IMR-90 (cell line): Measurements from ENCODE around the gene HSFX2. TPM values are rescaled to one million over a fixed set of nuclear protein-coding genes. Genes with fewer than 3 reads are reported as not detected.

Source experiments
- ATAC-seq: fragments of 200-7000 bp; cut with Tn5 transposase; 2 replicates; pipeline ENCODE4 v1.9.1; 2020; ENCODE audit warnings: low read depth, mild to moderate bottlenecking, moderate library complexity
- BruUV-seq: library from RNA; stranded (reverse); fragments of 400-500 nt; replicated peaks from 2 replicates; lab custom pipeline; 2021; lab: Mats Ljungman, UMichigan
- CTCF ChIA-PET: fragments of 300-600 bp; formaldehyde crosslinking; extraction: SDS; loops from one replicate; lab custom pipeline; 2021; ENCODE audit warnings: antibody characterized with exemption; lab: Yijun Ruan, JAX
- POLR2A ChIA-PET: fragments of 300-600 bp; sonication (Branson Sonifier 250); formaldehyde crosslinking; loops from one replicate; lab custom pipeline; 2022; ENCODE audit warnings: antibody characterized with exemption; ENCODE audit not compliant: unreplicated experiment; lab: Charles Lee
- DNase-seq: peaks from one replicate; pipeline ENCODE4 v3.0.0; 2013
- H2AFZ ChIP-seq: replicated peaks from 2 replicates; pipeline ENCODE3; 2013; ENCODE audit warnings: low read length, mild to moderate bottlenecking; ENCODE audit not compliant: poor library complexity
- H2AK5ac ChIP-seq: 2 replicates; pipeline ENCODE4 v1.6.1; 2013; ENCODE audit warnings: low read depth, low read length, inconsistent platforms
- H2AK9ac ChIP-seq: replicated peaks from 2 replicates; pipeline ENCODE3; 2013; ENCODE audit warnings: mild to moderate bottlenecking, low read depth, low read length, moderate library complexity; ENCODE audit not compliant: poor library complexity
- H2BK120ac ChIP-seq: 2 replicates; pipeline ENCODE4 v1.6.1; 2013; ENCODE audit warnings: low read depth, low read length, inconsistent platforms
- H2BK15ac ChIP-seq: 3 replicates; pipeline ENCODE4 v1.6.1; 2013; ENCODE audit warnings: low read depth, low read length, inconsistent platforms
- H2BK20ac ChIP-seq: 2 replicates; pipeline ENCODE4 v1.6.1; 2013; ENCODE audit warnings: low read depth, mild to moderate bottlenecking, inconsistent platforms, low read length, moderate library complexity
- H2BK5ac ChIP-seq: 2 replicates; pipeline ENCODE4 v1.6.1; 2013; ENCODE audit warnings: mild to moderate bottlenecking, low read depth, low read length, inconsistent platforms; ENCODE audit not compliant: poor library complexity, severe bottlenecking
- H3K14ac ChIP-seq: replicated peaks from 2 replicates; pipeline ENCODE4 v1.6.1; 2013; ENCODE audit warnings: low read depth, low read length, inconsistent platforms
- H3K18ac ChIP-seq: 2 replicates; pipeline ENCODE4 v1.6.1; 2013; ENCODE audit warnings: low read depth, low read length, control low read depth
- H3K23ac ChIP-seq: 2 replicates; pipeline ENCODE4 v1.6.1; 2013; ENCODE audit warnings: low read depth, low read length, inconsistent platforms
- H3K27ac ChIP-seq: 2 replicates; pipeline ENCODE4 v1.5.1; 2013; ENCODE audit warnings: mild to moderate bottlenecking, control low read depth, low read length; ENCODE audit not compliant: insufficient read depth
- H3K27me3 ChIP-seq: 2 replicates; pipeline ENCODE4 v1.6.1; 2013; ENCODE audit warnings: low read length; ENCODE audit not compliant: control insufficient read depth, insufficient read depth
- H3K36me3 ChIP-seq: 2 replicates; pipeline ENCODE4 v1.6.1; 2013; ENCODE audit warnings: low read length, mixed read lengths; ENCODE audit not compliant: control insufficient read depth, insufficient read depth
- H3K4ac ChIP-seq: 2 replicates; pipeline ENCODE4 v1.6.1; 2013; ENCODE audit warnings: low read depth, low read length, inconsistent platforms
- H3K4me1 ChIP-seq: 2 replicates; pipeline ENCODE4 v1.6.1; 2013; ENCODE audit warnings: low read length, mixed read lengths; ENCODE audit not compliant: control insufficient read depth, insufficient read depth
- H3K4me2 ChIP-seq: 2 replicates; pipeline ENCODE4 v1.6.1; 2013; ENCODE audit warnings: low read depth, mild to moderate bottlenecking, control low read depth, low read length, moderate library complexity
- H3K4me3 ChIP-seq: 2 replicates; pipeline ENCODE4 v1.5.1; 2013; ENCODE audit warnings: low read depth, mild to moderate bottlenecking, control low read depth, low read length, moderate library complexity; ENCODE audit not compliant: insufficient read depth
- H3K56ac ChIP-seq: 2 replicates; pipeline ENCODE4 v1.6.1; 2013; ENCODE audit warnings: low read length, inconsistent platforms; ENCODE audit not compliant: insufficient read depth; ENCODE audit errors: extremely low read depth
- H3K79me1 ChIP-seq, 2 experiments: 2 replicates each; pipeline ENCODE4 v1.6.1; 2013; ENCODE audit warnings: low read length in 2 of 2, inconsistent platforms in 1 of 2, low read depth in 1 of 2
- H3K9ac ChIP-seq: 2 replicates; pipeline ENCODE4 v1.6.1; 2013; ENCODE audit warnings: low read depth, low read length, control low read depth
- H3K9me1 ChIP-seq: 2 replicates; pipeline ENCODE4 v1.6.1; 2013; ENCODE audit warnings: low read length, inconsistent platforms; ENCODE audit not compliant: insufficient read depth
- H3K9me3 ChIP-seq: 2 replicates; pipeline ENCODE4 v1.6.1; 2013; ENCODE audit warnings: low read length; ENCODE audit not compliant: control insufficient read depth, insufficient read depth
- H4K20me1 ChIP-seq: 2 replicates; pipeline ENCODE4 v1.6.1; 2013; ENCODE audit warnings: low read length, inconsistent platforms; ENCODE audit not compliant: insufficient read depth
- H4K5ac ChIP-seq: 2 replicates; pipeline ENCODE4 v1.6.1; 2013; ENCODE audit warnings: mild to moderate bottlenecking, low read depth, low read length, control low read depth
- H4K8ac ChIP-seq, 2 experiments: 2 replicates each; pipeline ENCODE4 v1.6.1; 2013; ENCODE audit warnings: low read depth in 2 of 2, low read length in 2 of 2, control low read depth in 1 of 2, inconsistent platforms in 1 of 2
- H4K91ac ChIP-seq: 2 replicates; pipeline ENCODE4 v1.6.1; 2013; ENCODE audit warnings: low read depth, low read length, inconsistent platforms; ENCODE audit not compliant: insufficient read depth
- CTCF ChIP-seq: conservative IDR thresholded peaks from 2 replicates; pipeline ENCODE4 v1.5.1; 2012; ENCODE audit warnings: mild to moderate bottlenecking, low read depth, low read length, improper control_type of control experiment
- MAFK ChIP-seq: IDR thresholded peaks from 2 replicates; pipeline ENCODE4 v1.6.1; 2012; ENCODE audit warnings: low read depth, low read length, improper control_type of control experiment
- MXI1 ChIP-seq: IDR thresholded peaks from 2 replicates; pipeline ENCODE4 v1.6.1; 2012; ENCODE audit warnings: low read depth, mild to moderate bottlenecking, low read length, moderate library complexity, borderline replicate concordance
- RAD21 ChIP-seq: IDR thresholded peaks from 2 replicates; pipeline ENCODE4 v1.6.1; 2012; ENCODE audit warnings: low read length, improper control_type of control experiment
- whole genome bisulfite sequencing, 2 experiments: methylation state at CpG; one replicate each; pipeline versions ENCODE4 v1.1.5 to v1.1.7; 2013; ENCODE audit warnings: missing lambda C conversion rate in 2 of 2; ENCODE audit not compliant: insufficient read length in 1 of 2; ENCODE audit errors: extremely low coverage in 2 of 2; 5-methylcytosine and 5-hydroxymethylcytosine counted together
- dilution Hi-C: fragments of 300-500 bp; cut with HindIII; formaldehyde crosslinking; loops from one replicate; pipeline ENCODE4 v1.14.3; 2018; ENCODE audit warnings: low sequenced_read_pairs; ENCODE audit not compliant: unreplicated experiment
- in situ Hi-C: fragments of 300-500 bp; cut with MboI; formaldehyde crosslinking; loops from 3 replicates; pipeline ENCODE4 v1.14.3; 2019; ENCODE audit warnings: low sequenced_read_pairs, inconsistent platforms, mixed read lengths
- intact Hi-C: fragments of 100-400 bp; cut with micrococcal nuclease; formaldehyde crosslinking; loops from 2 replicates; pipeline ENCODE4 v1.10.0; 2022
- polyA plus RNA-seq, 3 experiments: library from polyadenylated mRNA; depleted of rRNA; stranded (reverse); fragments of >200 nt; gene quantifications; 2 replicates each; pipeline ENCODE4 v1.2.3, GENCODE V29; 2012; ENCODE audit warnings: low replicate concordance in 1 of 3
- total RNA-seq: library from RNA; depleted of rRNA; stranded (reverse); fragments of >200 nt; gene quantifications from 2 replicates; pipeline ENCODE4 v1.2.3, GENCODE V29; 2012
- TF ChIP-seq, protein P1 (sequence below): fragments of 150-350 bp; IDR thresholded peaks from 2 replicates; pipeline ENCODE4 v1.6.1; 2017; ENCODE audit warnings: mild to moderate bottlenecking, antibody characterized with exemption, low read length, low read depth

The HSFX2 gene
- total and polyA plus RNA-seq, 2 of the 4 experiments (the other 2 are of a cell fraction) = 0.36 TPM; not detected in 1

GRCh38 chrX:149629730-149630387 lies 34.7 kb upstream of the HSFX2 start:
- Histone ChIP-seq H2BK15ac (no peak overlapping the region), H3K18ac (no peak overlapping the region), H3K9ac (0 out of 2 replicates have a peak overlapping the region, but pooled peaks have one; percentile 78), H3K27ac (no peak overlapping the region), H3K23ac (no peak overlapping the region), H2AFZ (no peak overlapping the region), H3K9me3 (no peaks in the 10 kb centered on the region), H3K4me2 (peak overlapping the region; percentile 95; the same call in 1 of the 2 replicates), H3K4me1 (no peaks in the 10 kb centered on the region), H2BK5ac (no peak overlapping the region), H3K27me3 (peaks cover 3% of the 10 kb centered on the region), H3K36me3 (no peaks in the 10 kb centered on the region), H2BK120ac (no peak overlapping the region), H4K8ac (no peak overlapping the region), H3K4me3 (no peak overlapping the region), H3K14ac (no peak overlapping the region), H4K20me1 (0 out of 2 replicates have a peak, but pooled peaks cover 17% of the 10 kb centered on the region), H2AK9ac (no peak overlapping the region), H4K91ac (no peak overlapping the region), H4K5ac (no peak overlapping the region), H3K56ac (no peak overlapping the region), H3K9me1 (no peaks in the 10 kb centered on the region), H3K4ac (no peak overlapping the region), H2BK20ac (no peak overlapping the region), H2AK5ac (no peak overlapping the region), H3K79me1 (peaks cover 4 to 7% of the 10 kb centered on the region in 2 experiments; a peak in 3 of 4 replicates)
- TF ChIP-seq CTCF = no peak
- no peak for TF ChIP-seq RAD21
- TF ChIP-seq, protein P1, sequence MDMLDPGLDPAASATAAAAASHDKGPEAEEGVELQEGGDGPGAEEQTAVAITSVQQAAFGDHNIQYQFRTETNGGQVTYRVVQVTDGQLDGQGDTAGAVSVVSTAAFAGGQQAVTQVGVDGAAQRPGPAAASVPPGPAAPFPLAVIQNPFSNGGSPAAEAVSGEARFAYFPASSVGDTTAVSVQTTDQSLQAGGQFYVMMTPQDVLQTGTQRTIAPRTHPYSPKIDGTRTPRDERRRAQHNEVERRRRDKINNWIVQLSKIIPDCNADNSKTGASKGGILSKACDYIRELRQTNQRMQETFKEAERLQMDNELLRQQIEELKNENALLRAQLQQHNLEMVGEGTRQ = no peak
- no peak for TF ChIP-seq MXI1
- TF ChIP-seq MAFK = no peak
- ChIA-PET CTCF (no interaction called here), POLR2A (no interaction called here)
- no TSS peak for BruUV-seq
- DNase-seq (no peak), ATAC-seq (no peak)
- in situ Hi-C loops = no loop called here
- dilution Hi-C loops = no loop called here
- intact Hi-C loops = no loop called here
- WGBS, 2 experiments = 63% methylated on average over 1 of the region's 5 CpGs; no CpG with 5 or more reads in 1 of the 2 experiments
